ENCODE measurements around the gene CFB.

The CFB gene

GRCh38 chr6:31899882-31900722, 45.8 kb upstream of the CFB start:
- H3K4me3 ChIP-seq (ENCODE audit: low read depth, low read length): no peak overlapping the region
- no peak for TF ChIP-seq CTCF (conservative IDR thresholded peaks at IDR 0.05; ENCODE audit: low read depth, low read length)
- no peak for DNase-seq (ENCODE audit: low read depth)

GRCh38 chr6:31900917-31901414, 44.9 kb upstream of the CFB start:
- TF ChIP-seq CTCF (conservative IDR thresholded peaks at IDR 0.05; ENCODE audit: low read depth, low read length): no peak
- H3K4me3 ChIP-seq (ENCODE audit: low read depth, low read length): peak overlapping the region; percentile 68
- no peak for DNase-seq (ENCODE audit: low read depth)

- peak overlapping the region; percentile 68 for H3K4me3 ChIP-seq (ENCODE audit: low read depth, low read length)
- DNase-seq (ENCODE audit: low read depth): peak; percentile 57
- no peak for TF ChIP-seq CTCF (conservative IDR thresholded peaks at IDR 0.05; ENCODE audit: low read depth, low read length)
Measured at GRCh38 chr6:31901415-31901952, 44.4 kb upstream of the CFB start.

DNA sequence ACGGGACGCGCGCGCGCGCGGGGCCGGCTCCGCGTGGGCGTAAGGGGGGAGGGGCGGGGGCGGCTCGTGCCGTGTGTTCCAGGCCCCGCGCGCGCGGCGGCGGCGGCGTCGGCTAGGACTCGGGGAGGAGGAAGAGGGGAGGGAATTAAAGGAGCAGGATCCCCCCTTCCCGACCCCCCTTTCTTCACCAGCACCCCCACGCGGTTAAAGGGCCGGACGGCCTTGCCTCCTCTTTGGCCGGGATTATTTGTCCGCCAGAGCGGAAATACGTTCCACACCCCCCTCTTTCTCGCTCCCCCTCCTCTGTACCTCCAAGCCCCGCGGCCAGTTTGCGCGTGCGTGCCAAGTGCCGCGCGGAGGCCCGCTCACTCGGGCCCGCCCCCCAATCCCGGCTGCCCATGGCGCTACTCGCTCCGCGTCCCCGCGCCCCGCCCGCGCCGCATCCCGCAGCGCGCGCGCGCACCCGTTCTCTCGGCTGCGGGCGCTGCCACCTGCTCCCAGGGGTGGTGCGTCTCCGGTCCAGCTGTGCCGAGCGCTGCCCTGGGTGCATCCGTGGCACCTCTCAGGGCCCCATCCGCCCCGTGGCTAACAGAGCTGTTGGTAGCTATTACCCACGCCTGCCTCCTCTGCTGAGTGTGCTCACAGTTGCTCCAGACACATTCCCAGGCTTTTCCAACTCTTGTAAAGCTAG, 43.8 kb upstream of the CFB start, which contains the start of gene ZBTB12:
TSS of gene ZBTB12 (minus strand) at position 134 of the 691 bp plus-strand sequence. CDS start 781 bp downstream, outside the sequence.
- no peak for TF ChIP-seq CTCF (conservative IDR thresholded peaks at IDR 0.05; ENCODE audit: low read depth, low read length)
- peak within 1 kb of the TSS; percentile 68 for H3K4me3 ChIP-seq (ENCODE audit: low read depth, low read length)
- DNase-seq (ENCODE audit: low read depth): peak; percentile 98

- TF ChIP-seq CTCF (conservative IDR thresholded peaks at IDR 0.05; ENCODE audit: low read depth, low read length): no peak
- no peak overlapping the region for H3K4me3 ChIP-seq (ENCODE audit: low read depth, low read length)
- no peak for DNase-seq (ENCODE audit: low read depth)
Measured at GRCh38 chr6:31903957-31904356, 41.9 kb upstream of the CFB start.

GRCh38 chr6:31905041-31905440, 40.9 kb upstream of the CFB start:
- no peak for DNase-seq (ENCODE audit: low read depth)
- H3K4me3 ChIP-seq (ENCODE audit: low read depth, low read length): no peak overlapping the region
- TF ChIP-seq CTCF (conservative IDR thresholded peaks at IDR 0.05; ENCODE audit: low read depth, low read length): no peak
